GM19351 (cell line): ENCODE data around the gene CEMIP.

Experiments
- ATAC-seq: cut with Tn5 transposase; IDR thresholded peaks from one replicate; pipeline ENCODE4 v1.9.1; 2021; ENCODE audit warnings: mild to moderate bottlenecking, moderate library complexity; ENCODE audit not compliant: unreplicated experiment

Gene CEMIP

GRCh38 chr15:81000624-81001151, 221.5 kb downstream of the CEMIP start, which contains the start of gene TLNRD1:
Gene TLNRD1 (plus strand): TSS chr15:81000923. CDS start chr15:81002272, 1,349 bp downstream.
- ATAC-seq = peak; percentile 52
